HEK293T (cell line): Measurements from ENCODE around the gene LCLAT1.

Experiments used
- BHLHE40 ChIP-seq: fragments of 450-650 bp; IDR thresholded peaks from 2 replicates; pipeline ENCODE4 v1.6.1; 2016; ENCODE audit warnings: mild to moderate bottlenecking, moderate library complexity, borderline replicate concordance
- CTBP1 ChIP-seq: fragments of 450-650 bp; IDR thresholded peaks from 2 replicates; pipeline ENCODE4 v1.6.1; 2016; ENCODE audit warnings: borderline replicate concordance

GRCh38 chr2:30545875-30546274 lies 98.8 kb downstream of the LCLAT1 start:
- no peak for TF ChIP-seq CTBP1
- TF ChIP-seq BHLHE40: no peak
